Activated gamma-delta T cell treated with Interleukin-2 at 50 U/mL for 16 hours (primary cell): ENCODE data around the gene CCHCR1.
"Not testable (repeated sequence)": the region's sequence is repeated elsewhere in the genome, so short reads cannot be mapped to it uniquely, and the experiment has no call there.

Experiments used
- DNase-seq: peaks from one replicate; pipeline ENCODE4 v3.0.0-alpha.2; 2020

Gene CCHCR1

GRCh38 chr6:31179896-31180295 lies 22.3 kb upstream of the CCHCR1 start:
- DNase-seq: no peak

DNA sequence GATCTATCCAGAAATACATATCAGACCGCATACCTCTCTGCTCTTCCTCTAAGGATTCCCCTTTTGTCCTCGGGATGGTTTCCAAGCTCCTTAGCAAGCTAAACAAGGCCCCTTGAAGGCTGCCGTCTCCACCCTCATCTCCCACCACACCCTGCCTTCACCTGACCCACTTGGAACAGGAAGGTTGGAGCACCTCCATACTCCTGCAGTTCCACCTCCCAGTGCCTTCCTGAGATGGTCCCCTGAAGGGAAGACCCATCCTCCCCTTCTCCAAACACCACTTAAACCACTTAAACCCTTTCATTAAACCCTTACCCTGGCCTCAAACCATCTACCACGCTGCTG lies 21.4 kb upstream of the CCHCR1 start:
- no peak for DNase-seq

- DNase-seq: no peak
Observed at GRCh38 chr6:31178143-31179041, 20.8 kb upstream of the CCHCR1 start.

GRCh38 chr6:31175971-31176370 lies 18.4 kb upstream of the CCHCR1 start:
- DNase-seq: no peak

- DNase-seq: no peak
Observed at GRCh38 chr6:31174378-31174777, 16.8 kb upstream of the CCHCR1 start.

DNA sequence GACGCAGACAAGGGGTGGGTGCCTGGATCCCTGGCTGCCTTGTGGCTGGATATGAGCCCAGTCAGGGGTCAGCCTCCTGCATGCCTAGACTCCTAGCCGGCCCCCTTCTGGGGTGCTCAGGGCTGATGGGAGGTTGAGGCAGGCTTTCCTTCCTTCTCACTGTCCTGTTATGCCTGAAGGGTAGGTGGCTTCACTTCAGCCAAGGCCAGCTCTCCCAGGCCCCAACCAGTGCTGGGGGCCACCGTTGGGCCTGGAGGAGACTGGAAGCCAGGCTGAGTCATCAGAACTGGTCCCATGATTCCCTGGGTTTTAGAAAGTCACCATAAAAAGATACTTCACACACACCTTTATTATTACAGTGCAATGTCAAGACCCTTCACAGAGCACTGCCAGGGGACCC lies 15.8 kb upstream of the CCHCR1 start:
- DNase-seq: no peak

DNA sequence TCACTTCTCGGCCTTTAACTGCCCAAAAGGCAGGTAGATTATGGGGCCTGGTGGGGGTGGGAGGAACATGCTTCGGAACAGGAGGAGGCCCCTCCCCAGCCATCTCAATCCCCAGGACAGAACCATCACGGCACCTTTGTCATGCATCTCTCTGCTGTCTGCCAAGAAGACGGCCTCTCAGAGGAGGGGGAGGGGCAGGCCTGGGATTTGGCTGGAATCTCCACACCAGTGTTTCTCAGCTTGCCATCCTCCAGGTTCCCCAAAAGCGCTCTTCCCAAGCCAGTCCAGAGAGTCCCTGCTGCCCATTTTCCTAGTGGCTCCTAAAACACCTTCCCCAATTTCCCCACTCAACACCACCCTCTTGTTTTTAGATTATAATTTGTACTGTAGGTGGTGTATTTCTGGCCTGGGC lies 15.4 kb upstream of the CCHCR1 start:
- no peak for DNase-seq

DNA sequence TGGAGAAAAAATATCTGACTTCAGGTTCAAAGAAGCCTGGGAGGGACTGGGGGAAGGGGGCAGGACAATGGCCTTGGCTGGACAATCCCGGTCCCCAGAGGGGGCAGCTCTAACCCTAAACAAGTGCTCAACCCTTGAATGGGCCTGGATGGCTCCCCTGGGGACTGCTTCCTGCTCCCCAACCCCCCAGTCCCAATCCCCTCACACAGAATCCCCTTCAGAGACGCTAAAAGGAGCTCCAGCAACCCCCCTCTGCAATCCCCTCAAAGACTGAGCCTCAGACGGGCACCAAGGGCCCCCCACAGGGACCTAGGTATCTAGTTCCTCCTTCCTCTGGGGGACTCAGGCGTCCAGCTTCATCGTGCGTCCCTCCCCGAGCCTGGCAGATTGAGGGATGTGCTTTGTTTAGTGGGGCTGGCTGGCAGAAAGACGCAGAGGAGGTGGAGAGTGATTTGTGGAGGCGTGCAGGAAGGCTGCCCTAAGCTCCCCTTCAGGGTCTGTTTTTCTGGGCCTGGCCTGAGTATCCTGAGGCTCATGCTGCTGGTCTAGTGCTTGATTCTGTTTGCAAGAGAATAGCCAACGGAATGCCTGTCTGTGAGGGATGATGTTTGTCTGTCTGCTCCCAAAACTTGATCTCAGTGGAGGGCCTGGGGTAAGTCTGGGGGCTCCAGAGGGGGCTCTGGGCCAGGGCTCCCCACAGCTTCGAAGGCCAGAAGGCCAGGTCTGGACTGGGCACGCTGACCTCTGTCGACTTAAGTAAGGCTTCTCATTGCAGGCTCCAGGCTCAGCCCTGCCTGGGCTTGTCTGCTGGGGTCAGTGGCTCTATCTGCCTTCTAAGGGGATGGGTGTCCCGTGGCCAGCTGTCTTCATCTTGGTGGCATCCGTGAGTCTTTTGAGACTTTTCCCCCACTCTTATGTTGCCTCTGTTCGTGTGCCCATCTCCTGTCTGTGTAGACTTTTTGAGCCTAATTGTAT lies 14.6 kb upstream of the CCHCR1 start:
- no peak for DNase-seq

DNA sequence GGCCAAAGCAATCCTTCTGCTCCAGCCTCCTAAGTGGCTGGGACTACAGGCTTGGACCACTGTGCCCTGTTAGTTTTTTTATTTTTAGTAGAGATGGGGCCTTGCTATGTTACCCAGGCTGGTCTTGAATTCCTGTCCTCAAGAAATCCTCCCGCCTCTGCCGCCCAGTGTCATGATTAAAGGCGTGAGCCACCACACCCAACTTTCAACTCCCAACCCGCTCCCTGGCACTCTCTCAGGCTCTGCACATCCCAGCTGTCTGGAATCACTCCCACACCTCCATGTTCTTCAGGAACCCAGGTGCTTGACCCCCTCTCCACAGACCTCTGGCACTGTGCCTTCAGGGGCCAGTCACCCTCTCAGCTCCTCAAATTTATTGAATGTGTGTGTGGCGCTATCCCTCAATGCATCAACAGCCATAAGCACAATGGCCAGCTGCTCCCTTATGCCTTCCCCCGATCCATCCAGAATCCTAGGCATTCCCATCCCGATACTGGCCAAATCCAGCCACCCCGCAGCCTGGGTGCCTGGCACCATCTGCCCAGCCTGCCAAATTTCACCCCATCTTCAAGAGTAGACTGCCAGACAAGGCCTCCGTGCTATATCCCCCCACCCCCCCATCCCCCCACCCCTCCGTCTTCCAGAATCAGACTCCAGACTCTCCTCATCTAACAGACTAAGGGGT lies 13.5 kb upstream of the CCHCR1 start:
- no peak for DNase-seq

GRCh38 chr6:31170600-31170881 lies 12.9 kb upstream of the CCHCR1 start, which contains the start of gene POU5F1:
Gene POU5F1, minus strand, starts transcription at chr6:31170682. Its CDS starts 62 bp downstream, at chr6:31170620.
- no peak for DNase-seq

DNA sequence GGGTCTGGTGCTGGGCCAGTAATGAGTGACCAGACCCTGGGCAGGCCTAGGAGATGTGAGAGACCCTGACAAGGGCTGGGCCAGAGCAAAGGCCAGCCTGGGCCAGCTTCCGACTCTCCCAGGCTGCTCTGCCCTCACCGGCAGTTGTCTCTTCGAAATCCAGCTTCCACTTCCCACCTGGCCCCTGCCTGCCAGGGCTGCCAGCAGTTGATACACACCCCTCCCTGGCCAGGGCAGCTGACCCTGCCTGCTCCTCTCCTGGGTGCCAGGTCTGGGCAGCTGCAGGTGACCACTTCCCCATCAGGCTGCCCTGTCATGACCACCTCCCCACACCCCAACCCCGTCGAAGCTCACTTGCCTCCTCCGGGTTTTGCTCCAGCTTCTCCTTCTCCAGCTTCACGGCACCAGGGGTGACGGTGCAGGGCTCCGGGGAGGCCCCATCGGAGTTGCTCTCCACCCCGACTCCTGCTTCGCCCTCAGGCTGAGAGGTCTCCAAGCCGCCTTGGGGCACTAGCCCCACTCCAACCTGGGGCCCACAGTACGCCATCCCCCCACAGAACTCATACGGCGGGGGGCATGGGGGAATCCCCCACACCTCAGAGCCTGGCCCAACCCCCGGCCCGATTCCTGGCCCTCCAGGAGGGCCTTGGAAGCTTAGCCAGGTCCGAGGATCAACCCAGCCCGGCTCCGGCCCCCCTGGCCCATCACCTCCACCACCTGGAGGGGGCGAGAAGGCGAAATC lies 12.4 kb upstream of the CCHCR1 start:
- DNase-seq: not testable (repeated sequence)

DNA sequence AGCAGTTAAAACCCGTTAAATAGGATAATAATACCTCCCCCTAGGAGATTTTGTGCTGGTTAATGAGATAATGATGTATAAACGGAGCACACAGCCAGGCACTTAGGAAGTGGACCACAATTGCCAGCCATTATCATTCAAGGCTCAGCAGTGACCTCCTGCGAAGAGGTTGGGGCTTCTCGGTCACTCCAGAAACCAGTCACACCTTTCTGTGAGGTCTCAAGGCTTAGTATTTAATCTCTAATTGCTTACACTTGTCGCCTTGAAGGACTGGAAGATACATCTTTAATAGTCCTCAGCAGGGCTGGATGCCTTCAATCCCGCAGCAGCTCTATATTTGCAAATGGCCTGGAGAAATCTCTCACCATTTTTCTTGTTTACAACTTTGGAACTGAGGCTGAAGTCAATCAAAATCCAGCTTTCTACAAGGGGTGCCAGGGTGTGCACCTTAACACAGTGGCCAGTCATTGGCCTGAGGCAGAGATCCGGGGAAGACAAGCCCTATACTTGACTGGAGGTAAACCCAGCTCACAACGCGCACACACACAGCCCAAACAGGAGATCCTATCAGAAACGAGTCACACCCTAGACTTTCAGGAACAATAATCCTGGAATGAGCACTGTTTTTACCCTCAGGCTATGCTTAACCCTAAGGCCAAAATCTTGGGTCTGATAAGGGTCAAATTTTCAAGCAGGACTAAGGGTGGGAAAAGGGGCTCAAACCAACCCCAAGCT lies 11.7 kb upstream of the CCHCR1 start:
- no peak for DNase-seq

GRCh38 chr6:31168606-31169005 lies 11.0 kb upstream of the CCHCR1 start:
- no peak for DNase-seq

GRCh38 chr6:31165986-31166385 lies 8.4 kb upstream of the CCHCR1 start:
- DNase-seq: no peak

GRCh38 chr6:31165064-31165832 lies 7.6 kb upstream of the CCHCR1 start:
- DNase-seq: not testable (repeated sequence)

GRCh38 chr6:31164475-31165063 lies 7.0 kb upstream of the CCHCR1 start:
- not testable (repeated sequence) for DNase-seq

- no peak for DNase-seq
Observed at GRCh38 chr6:31163922-31164321, 6.3 kb upstream of the CCHCR1 start.

DNA sequence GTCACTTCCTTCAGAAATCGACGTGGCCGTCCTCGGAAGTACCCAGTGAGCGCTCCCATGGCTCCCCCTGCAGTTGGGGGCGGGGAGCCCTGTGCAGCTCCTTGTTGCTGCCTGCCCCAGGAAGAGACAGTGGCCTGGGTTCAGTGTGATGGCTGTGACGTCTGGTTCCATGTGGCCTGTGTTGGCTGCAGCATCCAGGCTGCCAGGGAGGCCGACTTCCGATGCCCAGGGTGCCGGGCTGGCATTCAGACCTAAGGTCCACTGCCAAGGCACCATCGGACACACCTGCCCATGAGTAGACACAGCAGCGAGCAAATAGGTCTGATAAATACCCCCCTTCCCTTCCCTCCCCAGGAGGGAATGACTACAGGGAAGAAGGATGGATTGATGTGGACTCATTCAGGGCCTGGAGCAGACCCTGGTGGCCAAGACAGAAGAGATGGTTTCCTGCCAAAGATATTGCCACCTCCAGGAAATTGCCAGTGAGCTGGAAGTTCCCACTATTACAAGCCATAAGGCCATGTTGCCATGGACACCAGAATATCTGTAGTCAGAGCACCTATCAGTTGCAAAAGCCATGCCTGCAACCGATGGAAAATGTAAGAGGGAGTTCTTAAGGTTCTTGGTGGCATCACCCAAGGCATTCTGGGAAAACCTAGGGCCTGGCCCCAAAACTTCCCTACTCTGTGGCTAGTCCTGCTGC lies 5.0 kb upstream of the CCHCR1 start:
- no peak for DNase-seq

- DNase-seq: no peak
Observed at GRCh38 chr6:31161216-31162126, 3.9 kb upstream of the CCHCR1 start.
